HG02973 (cell line): Measurements from ENCODE around the gene PAPOLA.
A peak's percentile ranks its signal among the peaks of the same experiment; 100 is the strongest.
"Not testable (repeated sequence)": the region's sequence is repeated elsewhere in the genome, so short reads cannot be mapped to it uniquely, and the experiment has no call there.

Experiments used
- ATAC-seq: cut with Tn5 transposase; IDR thresholded peaks from one replicate; pipeline ENCODE4 v1.9.1; 2021; ENCODE audit warnings: moderate library complexity; ENCODE audit not compliant: unreplicated experiment

The PAPOLA gene

GRCh38 chr14:96501740-96502620 lies at the start of gene PAPOLA:
TSS of gene PAPOLA (plus strand) at chr14:96502382. CDS start at chr14:96502593, 211 bp downstream.
- ATAC-seq, result peak; percentile 87

- no peak for ATAC-seq
Measured at GRCh38 chr14:96452684-96453083, 49.5 kb upstream of the PAPOLA start.

- ATAC-seq, result no peak
Measured at GRCh38 chr14:96455588-96455987, 46.6 kb upstream of the PAPOLA start.

GRCh38 chr14:96459851-96460250 lies 42.3 kb upstream of the PAPOLA start:
- ATAC-seq, result no peak

GRCh38 chr14:96461950-96462798 lies 40.0 kb upstream of the PAPOLA start:
- no peak for ATAC-seq

- no peak for ATAC-seq
Measured at GRCh38 chr14:96464136-96464535, 38.0 kb upstream of the PAPOLA start.

- no peak for ATAC-seq
Measured at GRCh38 chr14:96466918-96467317, 35.3 kb upstream of the PAPOLA start.

GRCh38 chr14:96470331-96470730 lies 31.9 kb upstream of the PAPOLA start:
- ATAC-seq, result no peak

GRCh38 chr14:96470967-96471366 lies 31.2 kb upstream of the PAPOLA start:
- not testable (repeated sequence) for ATAC-seq

- ATAC-seq, result no peak
Measured at GRCh38 chr14:96478119-96478518, 24.1 kb upstream of the PAPOLA start.

GRCh38 chr14:96479435-96480146 lies 22.6 kb upstream of the PAPOLA start:
- ATAC-seq, result no peak

- ATAC-seq, result no peak
Measured at GRCh38 chr14:96481731-96482314, 20.4 kb upstream of the PAPOLA start.

GRCh38 chr14:96482986-96483385 lies 19.2 kb upstream of the PAPOLA start:
- ATAC-seq, result no peak

- no peak for ATAC-seq
Measured at GRCh38 chr14:96484399-96484798, 17.8 kb upstream of the PAPOLA start.

- no peak for ATAC-seq
Measured at GRCh38 chr14:96486705-96487104, 15.5 kb upstream of the PAPOLA start.

GRCh38 chr14:96489327-96489726 lies 12.9 kb upstream of the PAPOLA start:
- no peak for ATAC-seq

GRCh38 chr14:96493178-96493577 lies 9.0 kb upstream of the PAPOLA start:
- no peak for ATAC-seq

- ATAC-seq, result no peak
Measured at GRCh38 chr14:96494331-96494730, 7.9 kb upstream of the PAPOLA start.

- ATAC-seq, result peak; percentile 34
Measured at GRCh38 chr14:96497087-96497486, 5.1 kb upstream of the PAPOLA start.

GRCh38 chr14:96497586-96497985 lies 4.6 kb upstream of the PAPOLA start:
- no peak for ATAC-seq

- ATAC-seq, result no peak
Measured at GRCh38 chr14:96501217-96501739, 904 bp upstream of the PAPOLA start.
